ENCODE results near the gene CNTNAP5. TPM values are rescaled to one million over a fixed set of nuclear protein-coding genes. Genes with fewer than 3 reads are reported as not detected.

The CNTNAP5 gene
- total and polyA plus RNA-seq, 9 of the 15 experiments (the other 6 are each of a cell fraction or from before 2014, with no cell fraction given) = not detected

GRCh38 chr2:124692707-124693106 lies 667.6 kb downstream of the CNTNAP5 start (continued):
- TF ChIP-seq SFPQ (IDR thresholded peaks at IDR 0.05; ENCODE audit: low read depth, low read length) = no peak
- no peak for TF ChIP-seq NCOA6 (IDR thresholded peaks at IDR 0.05)

GRCh38 chr2:124693156-124693555 lies 668.1 kb downstream of the CNTNAP5 start:
- H3K9me1 ChIP-seq (ENCODE audit: control insufficient read depth, insufficient read depth, low read length) = no peaks in the 10 kb centered on the region
- intact Hi-C loops (cut with micrococcal nuclease) = no loop called here
- no peaks in the 10 kb centered on the region for H3K36me3 ChIP-seq (ENCODE audit: control insufficient read depth, insufficient read depth, low read length)
- no peaks in the 10 kb centered on the region for H3K27me3 ChIP-seq (ENCODE audit: control insufficient read depth in 2 of 2, insufficient read depth in 2 of 2, low read length in 2 of 2)
- 0% methylated on average over 1 of the region's 1 CpG for WGBS (ENCODE audit: insufficient coverage, low coverage, missing lambda C conversion rate)
- POLR2A ChIA-PET = interaction anchor here (0.7 kb wide), 1 partner anchor 207 kb away, joined by 3 read pairs; no protein-coding TSS in a partner anchor
- H3K4me2 ChIP-seq (ENCODE audit: insufficient read depth, low read length) = no peak overlapping the region
- no TSS peak for BruUV-seq (replicated peaks)
- ATAC-seq = no peak
- H3K4me3 ChIP-seq = no peak overlapping the region
- no peak overlapping the region for H2AFZ ChIP-seq (ENCODE audit: low read depth, low read length)
- FAIRE-seq = no peak
- no peak overlapping the region for H3K9ac ChIP-seq (ENCODE audit: insufficient read depth in 1 of 2, low read depth in 2 of 2, low read length in 2 of 2)
- no peaks in the 10 kb centered on the region for H3K4me1 ChIP-seq (replicated peaks in 1 of 2; ENCODE audit: control insufficient read depth in 2 of 2, insufficient read depth in 2 of 2, low read length in 2 of 2)
- no peaks in the 10 kb centered on the region for H3K9me3 ChIP-seq (replicated peaks; ENCODE audit: control insufficient read depth, insufficient read depth, low read depth, low read length)
- DNase-seq (ENCODE audit: extremely low read depth in 1 of 4, low spot score in 3 of 4) = no peak
- no peak overlapping the region for H3K27ac ChIP-seq (ENCODE audit: extremely low read depth, low read depth, low read length)
- no peaks in the 10 kb centered on the region for H4K20me1 ChIP-seq (replicated peaks; ENCODE audit: control insufficient read depth, insufficient read depth, low read length)
- in situ Hi-C loops (cut with MboI) = no loop called here
- CTCF ChIA-PET (ENCODE audit: low intra/inter-chr PET ratio) = no interaction called here
- no peaks in the 10 kb centered on the region for H3K79me2 ChIP-seq (ENCODE audit: control insufficient read depth, insufficient read depth, low read length)
- TF ChIP-seq CHD4 (IDR thresholded peaks at IDR 0.05; ENCODE audit: insufficient read depth, insufficient replicate concordance, low read depth, low read length, poor library complexity, severe bottlenecking) = no peak
- TF ChIP-seq CEBPG (CRISPR knock-in tag; IDR thresholded peaks at IDR 0.05) = no peak
- no peak for TF ChIP-seq CEBPG (tag; conservative IDR thresholded peaks at IDR 0.05 in 1 of 2, IDR thresholded peaks at IDR 0.05 in 1 of 2)
- TF ChIP-seq RBM25 (IDR thresholded peaks at IDR 0.05; ENCODE audit: low read depth, low read length, severe bottlenecking) = no peak
- TF ChIP-seq ZNF282 (CRISPR knock-in tag; IDR thresholded peaks at IDR 0.05) = no peak
- no peak for TF ChIP-seq ZNF639 (CRISPR knock-in tag; conservative IDR thresholded peaks at IDR 0.05 in 1 of 2, IDR thresholded peaks at IDR 0.05 in 1 of 2)
- TF ChIP-seq ZNF518B (CRISPR knock-in tag; IDR thresholded peaks at IDR 0.05) = no peak

Measured in K562 (cell line).